NCI-H2081 (cell line): ENCODE data around the gene CDX2.
"Not testable (repeated sequence)": the region's sequence is repeated elsewhere in the genome, so short reads cannot be mapped to it uniquely, and the experiment has no call there.

ENCODE experiments used
- DNase-seq, 2 experiments: peaks; one replicate each; lab custom pipeline; 2025; lab: John Stamatoyannopoulos, UW

The CDX2 gene, protein sequence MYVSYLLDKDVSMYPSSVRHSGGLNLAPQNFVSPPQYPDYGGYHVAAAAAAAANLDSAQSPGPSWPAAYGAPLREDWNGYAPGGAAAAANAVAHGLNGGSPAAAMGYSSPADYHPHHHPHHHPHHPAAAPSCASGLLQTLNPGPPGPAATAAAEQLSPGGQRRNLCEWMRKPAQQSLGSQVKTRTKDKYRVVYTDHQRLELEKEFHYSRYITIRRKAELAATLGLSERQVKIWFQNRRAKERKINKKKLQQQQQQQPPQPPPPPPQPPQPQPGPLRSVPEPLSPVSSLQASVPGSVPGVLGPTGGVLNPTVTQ

DNA sequence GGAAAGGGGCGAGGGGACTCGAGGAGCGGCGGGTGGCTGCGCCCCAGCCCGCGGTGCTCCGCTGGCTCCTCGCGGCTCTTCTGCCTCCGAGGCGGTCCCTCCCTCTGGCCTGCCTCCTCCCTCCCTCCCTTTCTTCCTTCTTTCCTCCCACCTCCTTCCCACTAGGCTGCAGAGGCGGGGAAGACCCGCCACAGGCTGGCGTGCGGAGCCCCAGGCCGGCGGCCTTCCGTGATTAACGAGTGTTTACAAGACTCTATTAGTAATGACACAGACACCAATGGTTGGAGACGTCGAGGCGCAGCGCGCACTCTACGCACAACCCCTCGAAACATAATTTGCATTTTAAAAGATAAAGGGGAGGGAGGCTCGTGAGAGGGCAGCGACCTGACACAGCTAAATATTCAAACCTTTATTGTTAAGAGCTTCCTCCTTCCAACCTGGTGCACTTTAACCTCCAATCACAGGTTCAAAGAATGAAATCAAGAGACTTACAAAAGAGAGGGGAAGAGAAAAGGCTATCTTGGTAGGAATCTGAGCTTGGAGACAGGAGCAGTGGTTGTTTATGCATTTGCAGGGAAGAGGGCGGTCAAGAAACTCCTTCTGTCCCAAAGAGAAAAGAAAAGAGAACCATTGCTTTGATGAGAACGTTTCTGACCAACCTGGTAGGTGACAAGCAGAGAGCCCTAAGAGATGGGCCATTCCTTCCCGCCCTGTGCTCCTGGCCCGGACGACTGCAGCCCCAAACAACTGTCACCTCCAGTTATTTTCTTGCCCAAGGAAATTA, at the start of gene CDX2:
Gene CDX2, minus strand, starts transcription at position 234 of the 784 bp plus-strand sequence. CDS start 309 bp downstream, outside the sequence.
- no peak for DNase-seq

GRCh38 chr13:28014301-28014700, 45.2 kb upstream of the CDX2 start:
- DNase-seq: no peak

GRCh38 chr13:28013482-28013881, 44.4 kb upstream of the CDX2 start:
- DNase-seq: no peak

DNA sequence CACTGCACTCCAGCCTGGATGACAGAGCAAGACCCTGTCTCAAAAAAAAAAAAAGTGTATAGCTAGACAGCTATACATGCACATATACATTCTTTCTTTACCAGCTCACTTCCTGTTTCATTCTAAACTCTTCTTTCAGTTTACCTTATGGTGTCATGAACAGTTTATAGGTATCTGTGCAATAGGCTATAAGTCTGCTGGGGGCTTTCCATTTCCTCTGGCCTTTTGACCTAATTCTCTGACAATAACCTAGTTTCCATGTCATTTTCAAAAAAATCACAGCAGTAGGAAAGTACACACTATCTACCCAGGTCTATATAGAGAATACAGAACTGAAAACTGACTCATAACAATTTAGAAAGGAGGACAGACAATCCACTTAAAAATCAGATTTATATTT, 43.8 kb upstream of the CDX2 start:
- DNase-seq: no peak

- DNase-seq: no peak
These were observed 43.3 kb upstream of the CDX2 start for GRCh38 chr13:28012383-28012782.

- DNase-seq: no peak
These were observed 40.9 kb upstream of the CDX2 start for GRCh38 chr13:28010046-28010445.

- not testable (repeated sequence) for DNase-seq
These were observed 35.9 kb upstream of the CDX2 start for GRCh38 chr13:28005016-28005415.

DNA sequence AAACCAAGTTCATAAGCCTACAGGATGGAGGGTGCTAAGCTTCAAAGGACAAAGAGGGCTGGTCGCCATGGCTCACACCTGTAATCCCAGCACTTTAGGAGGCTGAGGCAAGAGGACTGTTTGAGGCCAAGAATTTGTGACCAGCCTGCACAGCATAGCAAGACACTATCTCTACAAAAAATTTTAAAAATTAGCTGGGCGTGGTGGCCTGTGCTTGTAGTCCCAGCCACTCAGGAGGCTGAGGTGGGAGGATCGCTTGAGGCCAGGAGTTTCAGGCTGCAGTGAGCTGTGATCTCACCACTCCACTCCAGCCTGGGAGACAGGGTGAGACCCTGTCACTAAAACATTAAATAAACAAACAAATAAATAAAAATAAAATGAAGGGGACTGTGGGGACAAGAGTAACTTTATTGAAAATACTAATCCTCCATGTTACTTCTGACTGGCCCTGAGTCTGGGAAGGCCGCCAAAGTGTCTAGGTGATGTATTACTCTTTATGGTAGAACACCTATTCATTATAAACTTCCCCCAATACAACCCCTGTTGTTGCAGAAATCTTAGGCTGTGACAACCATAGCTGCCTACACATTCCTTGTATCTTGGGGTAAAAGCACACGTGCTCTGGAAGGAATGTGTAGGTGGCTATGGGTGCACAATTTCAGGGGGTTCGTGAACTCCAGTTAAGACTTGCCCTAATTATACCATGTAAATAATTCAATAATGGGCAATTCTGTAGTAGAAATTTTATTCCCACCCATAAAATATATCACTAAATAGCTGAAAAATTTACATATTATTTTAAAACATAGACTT, 34.0 kb upstream of the CDX2 start:
- no peak for DNase-seq

DNA sequence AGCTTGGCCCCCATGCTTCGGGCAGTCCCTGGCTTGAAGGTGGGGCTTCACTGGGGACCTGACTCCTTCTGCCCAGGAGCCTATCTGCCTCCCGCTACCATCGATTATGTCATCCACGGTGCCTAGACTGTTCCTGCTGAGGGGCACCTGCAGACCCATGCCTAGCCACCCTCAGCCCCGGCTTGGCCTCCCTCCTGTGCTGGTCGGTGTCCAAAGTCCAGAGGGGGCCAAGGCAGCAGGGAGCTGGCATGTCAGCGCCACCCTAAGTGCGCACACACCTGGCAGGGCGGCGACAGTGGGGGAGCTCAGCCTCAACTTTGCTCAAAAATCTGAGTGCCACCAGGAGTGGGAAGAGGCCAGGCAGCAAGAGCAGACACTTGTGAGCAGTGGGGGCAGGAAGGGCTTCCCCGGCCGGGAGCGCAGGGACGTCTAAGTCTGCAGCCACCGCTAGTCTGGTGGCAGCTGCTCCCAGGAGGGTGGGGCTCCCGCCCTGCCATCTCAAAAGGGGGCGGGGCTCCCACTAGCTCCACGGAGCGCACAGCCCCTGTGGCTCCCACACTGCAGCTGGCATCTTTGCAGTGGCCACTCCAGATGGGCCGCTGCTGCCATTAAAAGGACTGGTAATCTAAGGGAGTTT, 32.8 kb upstream of the CDX2 start:
- no peak for DNase-seq

- no peak for DNase-seq
These were observed 31.9 kb upstream of the CDX2 start for GRCh38 chr13:28001049-28001448.

GRCh38 chr13:28000567-28000966, 31.5 kb upstream of the CDX2 start:
- DNase-seq: no peak

GRCh38 chr13:27997904-27998522, 28.9 kb upstream of the CDX2 start:
- DNase-seq: peak in 1 of 2 experiments; percentile 11

DNA sequence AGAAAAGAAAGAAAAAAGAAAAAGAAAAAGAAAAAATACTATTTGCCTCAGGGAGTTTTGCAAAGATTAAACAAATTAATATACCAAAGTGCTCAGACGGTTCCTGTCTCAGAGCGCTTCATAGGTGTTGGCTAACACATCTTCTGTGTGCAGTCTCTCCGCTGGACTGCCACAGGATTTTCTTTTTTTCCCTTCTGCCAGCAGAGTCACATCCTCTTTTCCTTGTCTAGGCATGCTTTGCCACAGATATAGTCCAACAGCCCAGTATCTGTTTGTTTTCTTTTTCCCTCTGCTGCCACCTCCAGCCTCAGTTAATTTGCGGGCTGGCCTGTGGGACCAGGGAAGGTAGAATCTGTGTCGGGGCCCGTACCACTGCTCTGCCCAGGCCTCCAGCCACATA, 22.8 kb upstream of the CDX2 start:
- no peak for DNase-seq

DNA sequence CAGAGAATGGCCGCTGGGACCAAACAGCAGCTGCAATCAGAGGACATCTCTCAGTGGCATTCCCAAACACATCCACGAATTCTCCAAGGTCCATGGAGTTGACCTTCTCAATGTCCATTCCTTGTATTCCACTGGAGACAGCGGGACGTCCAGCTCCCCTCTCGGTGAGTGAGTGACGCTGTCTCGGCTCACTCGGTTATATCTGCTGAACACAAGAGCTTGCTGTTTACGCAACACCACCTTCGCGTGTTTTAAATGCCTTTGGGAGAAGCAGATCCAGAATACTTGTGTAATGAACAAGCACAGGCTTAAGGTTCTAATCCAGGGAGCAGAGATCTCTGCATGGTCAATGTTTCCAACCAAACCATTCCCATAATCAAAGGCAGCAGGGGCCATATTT, 19.4 kb upstream of the CDX2 start, which contains the start of gene URAD:
Gene URAD, minus strand, starts transcription at position 174 of the 400 bp plus-strand sequence. Its CDS starts 56 bp downstream, at position 118.
- DNase-seq: no peak

GRCh38 chr13:27985600-27985999, 16.5 kb upstream of the CDX2 start:
- no peak for DNase-seq

DNA sequence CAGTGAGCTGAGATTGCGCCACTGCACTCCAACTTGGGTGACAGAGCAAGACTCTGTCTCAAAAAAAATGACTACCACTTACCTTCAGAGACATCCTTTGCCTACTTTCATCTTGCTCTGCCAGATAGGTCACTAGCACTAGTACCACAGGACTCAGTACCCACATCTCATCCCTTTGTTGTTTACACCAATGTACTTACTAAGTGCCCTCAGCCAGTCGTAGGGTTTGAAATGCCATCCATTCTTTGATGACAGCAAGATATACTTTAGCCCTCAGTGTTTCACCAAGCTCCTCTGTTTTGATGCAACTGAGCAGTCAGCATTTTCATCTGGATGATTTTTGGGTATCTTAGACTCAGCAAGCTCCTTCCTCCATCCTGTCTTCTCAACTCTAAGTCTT, 13.2 kb upstream of the CDX2 start:
- DNase-seq: no peak

- DNase-seq: no peak
These were observed 12.0 kb upstream of the CDX2 start for GRCh38 chr13:27981006-27981708.

DNA sequence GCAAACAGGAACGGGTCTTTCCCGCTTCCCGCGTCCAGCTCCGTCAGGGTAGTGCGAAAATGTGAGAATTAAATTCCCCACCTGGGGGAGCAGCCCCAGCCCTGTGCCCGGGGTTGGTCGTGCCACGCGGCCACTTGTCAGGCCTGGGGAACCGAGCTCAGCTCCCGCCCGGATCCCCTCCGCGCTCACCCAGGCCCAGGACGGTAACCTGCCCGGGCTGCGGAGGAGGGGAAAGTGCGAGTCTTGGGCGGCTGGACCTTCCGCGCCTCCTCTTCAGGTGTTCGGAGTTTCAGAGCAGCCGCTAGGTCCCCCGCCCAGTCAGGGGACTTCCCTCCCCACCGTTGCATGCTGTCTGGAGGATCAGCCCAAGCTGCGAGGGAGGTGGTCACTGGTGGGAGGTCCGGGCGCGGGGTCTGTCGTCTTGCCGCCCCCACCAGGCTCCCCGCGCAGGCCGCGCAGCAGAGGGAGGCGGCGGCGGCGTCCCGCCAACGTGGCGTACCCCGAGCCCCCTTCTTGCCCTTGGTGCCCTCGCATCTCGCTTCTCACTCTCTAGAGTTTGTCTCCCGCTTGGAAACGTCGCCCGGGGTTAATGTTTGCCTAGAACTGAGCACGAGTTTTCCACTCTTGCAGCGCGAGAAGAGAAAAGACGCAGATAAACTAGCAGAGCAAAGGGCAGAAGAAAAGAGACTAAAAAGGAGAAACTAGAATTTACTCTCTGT, 11.3 kb upstream of the CDX2 start:
- no peak for DNase-seq

- DNase-seq: no peak
These were observed 10.7 kb upstream of the CDX2 start for GRCh38 chr13:27979765-27980279.
